ENCODE results near the gene CUX1.

Gene CUX1

GRCh38 chr7:102122026-102122425 is 304.6 kb downstream of the CUX1 start:
- H3K4me1 ChIP-seq: peaks cover 6% of the 10 kb centered on the region; the same call in 1 of the 2 replicates
- no peaks in the 10 kb centered on the region for H3K27me3 ChIP-seq
- H3K4me3 ChIP-seq (ENCODE audit: low read depth, low read length): no peak overlapping the region
- DNase-seq: no peak
- no peaks in the 10 kb centered on the region for H3K9me3 ChIP-seq
- H3K36me3 ChIP-seq: peaks cover 15% of the 10 kb centered on the region
- TF ChIP-seq, protein P1, sequence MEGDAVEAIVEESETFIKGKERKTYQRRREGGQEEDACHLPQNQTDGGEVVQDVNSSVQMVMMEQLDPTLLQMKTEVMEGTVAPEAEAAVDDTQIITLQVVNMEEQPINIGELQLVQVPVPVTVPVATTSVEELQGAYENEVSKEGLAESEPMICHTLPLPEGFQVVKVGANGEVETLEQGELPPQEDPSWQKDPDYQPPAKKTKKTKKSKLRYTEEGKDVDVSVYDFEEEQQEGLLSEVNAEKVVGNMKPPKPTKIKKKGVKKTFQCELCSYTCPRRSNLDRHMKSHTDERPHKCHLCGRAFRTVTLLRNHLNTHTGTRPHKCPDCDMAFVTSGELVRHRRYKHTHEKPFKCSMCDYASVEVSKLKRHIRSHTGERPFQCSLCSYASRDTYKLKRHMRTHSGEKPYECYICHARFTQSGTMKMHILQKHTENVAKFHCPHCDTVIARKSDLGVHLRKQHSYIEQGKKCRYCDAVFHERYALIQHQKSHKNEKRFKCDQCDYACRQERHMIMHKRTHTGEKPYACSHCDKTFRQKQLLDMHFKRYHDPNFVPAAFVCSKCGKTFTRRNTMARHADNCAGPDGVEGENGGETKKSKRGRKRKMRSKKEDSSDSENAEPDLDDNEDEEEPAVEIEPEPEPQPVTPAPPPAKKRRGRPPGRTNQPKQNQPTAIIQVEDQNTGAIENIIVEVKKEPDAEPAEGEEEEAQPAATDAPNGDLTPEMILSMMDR (IDR thresholded peaks at IDR 0.05; ENCODE audit: low read depth, low read length): no peak

DNA sequence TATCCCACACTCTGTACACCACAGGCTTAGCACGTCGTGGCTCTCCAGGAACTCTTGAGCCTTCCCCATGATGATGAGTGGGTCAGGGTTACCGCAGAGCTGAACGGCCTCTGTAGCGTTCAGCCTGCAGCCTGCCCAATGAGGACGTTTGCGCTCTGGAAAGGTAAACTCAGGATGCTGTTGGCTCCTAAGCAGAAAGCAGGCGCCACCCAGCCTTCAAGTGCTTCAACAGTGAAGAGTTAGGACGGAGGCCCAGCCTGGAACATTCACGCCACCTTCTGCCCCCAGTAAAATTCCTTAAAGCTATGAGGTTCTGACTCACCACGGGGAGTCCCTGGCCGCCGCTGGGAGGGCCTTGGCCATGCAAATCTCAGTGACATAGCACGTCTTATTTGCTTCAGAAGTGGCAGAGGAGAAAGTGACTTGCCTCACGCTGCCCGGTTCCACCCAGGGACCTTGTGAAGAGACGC is 307.7 kb downstream of the CUX1 start:
- Histone ChIP-seq H3K9me3 (no peaks in the 10 kb centered on the region), H3K27me3 (no peaks in the 10 kb centered on the region), H3K4me3 (ENCODE audit: low read depth, low read length) (no peak overlapping the region), H3K4me1 (peaks cover 6% of the 10 kb centered on the region; the same call in 1 of the 2 replicates), H3K36me3 (0 out of 2 replicates have a peak, but pooled peaks cover 4% of the 10 kb centered on the region)
- DNase-seq: no peak
- TF ChIP-seq, protein P1 (IDR thresholded peaks at IDR 0.05; ENCODE audit: low read depth, low read length): no peak

GRCh38 chr7:102128303-102128702 is 310.9 kb downstream of the CUX1 start:
- DNase-seq: no peak
- TF ChIP-seq, protein P1 (IDR thresholded peaks at IDR 0.05; ENCODE audit: low read depth, low read length): no peak
- Histone ChIP-seq H3K36me3 (0 out of 2 replicates have a peak, but pooled peaks cover 4% of the 10 kb centered on the region), H3K9me3 (no peaks in the 10 kb centered on the region), H3K4me1 (no peaks in the 10 kb centered on the region), H3K4me3 (ENCODE audit: low read depth, low read length) (no peak overlapping the region), H3K27me3 (no peaks in the 10 kb centered on the region)

- H3K36me3 ChIP-seq: 0 out of 2 replicates have a peak, but pooled peaks cover 4% of the 10 kb centered on the region
- no peak for DNase-seq
- H3K27me3 ChIP-seq: no peaks in the 10 kb centered on the region
- H3K9me3 ChIP-seq: no peaks in the 10 kb centered on the region
- H3K4me1 ChIP-seq: no peaks in the 10 kb centered on the region
- no peak overlapping the region for H3K4me3 ChIP-seq (ENCODE audit: low read depth, low read length)
- TF ChIP-seq, protein P1 (IDR thresholded peaks at IDR 0.05; ENCODE audit: low read depth, low read length): no peak
These were observed 312.4 kb downstream of the CUX1 start for GRCh38 chr7:102129636-102130370.

GRCh38 chr7:102132209-102132752 is 314.9 kb downstream of the CUX1 start:
- Histone ChIP-seq H3K4me1 (no peaks in the 10 kb centered on the region), H3K4me3 (ENCODE audit: low read depth, low read length) (no peak overlapping the region), H3K27me3 (no peaks in the 10 kb centered on the region), H3K9me3 (no peaks in the 10 kb centered on the region), H3K36me3 (no peaks in the 10 kb centered on the region; the same call in 1 of the 2 replicates)
- TF ChIP-seq, protein P1 (IDR thresholded peaks at IDR 0.05; ENCODE audit: low read depth, low read length): no peak
- DNase-seq: no peak

DNA sequence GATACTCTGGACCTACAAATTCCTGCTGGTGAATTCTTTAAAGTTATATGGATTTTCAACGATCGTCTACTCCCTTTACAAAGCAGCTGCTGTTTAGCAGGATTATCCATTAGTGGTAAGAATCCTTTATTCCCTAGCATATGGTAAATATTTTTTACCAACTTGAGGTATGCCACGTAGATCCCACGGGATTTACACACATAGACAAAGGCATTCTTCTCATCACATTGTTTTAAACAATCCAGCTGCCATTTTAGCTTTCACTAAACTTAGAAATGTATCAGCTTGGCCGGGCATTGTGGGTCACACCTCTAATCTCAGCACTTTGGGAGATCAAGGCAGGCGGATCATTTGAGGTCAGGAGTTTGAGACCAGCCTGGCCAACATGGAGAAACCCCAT is 321.2 kb downstream of the CUX1 start:
- TF ChIP-seq, protein P1 (IDR thresholded peaks at IDR 0.05; ENCODE audit: low read depth, low read length): no peak
- no peak for DNase-seq
- no peak overlapping the region for H3K4me3 ChIP-seq (ENCODE audit: low read depth, low read length)
- no peaks in the 10 kb centered on the region; the same call in 1 of the 2 replicates for H3K36me3 ChIP-seq
- H3K27me3 ChIP-seq: no peaks in the 10 kb centered on the region
- H3K9me3 ChIP-seq: no peaks in the 10 kb centered on the region
- H3K4me1 ChIP-seq: no peaks in the 10 kb centered on the region

Data from BE2C (cell line).